HL-60 (cell line): Measurements from ENCODE around the gene ALDH2.
"Not testable (repeated sequence)": the region's sequence is repeated elsewhere in the genome, so short reads cannot be mapped to it uniquely, and the experiment has no call there.

Source experiments
- DNase-seq, 2 experiments: peaks; one replicate each; pipeline ENCODE4 v3.0.0-alpha.2; 2010 to 2020; ENCODE audit warnings: low read depth in 1 of 2, low spot score in 1 of 2
- H3K27ac ChIP-seq: fragments of 250-450 bp; sonication (Bioruptor Pico); replicated peaks from 2 replicates; pipeline ENCODE4 v1.5.1; 2020; ENCODE audit warnings: mild to moderate bottlenecking, moderate library complexity
- H3K27me3 ChIP-seq: fragments of 250-450 bp; sonication (Bioruptor Pico); 2 replicates; pipeline ENCODE4 v1.5.1; 2021; ENCODE audit warnings: mild to moderate bottlenecking, moderate library complexity; ENCODE audit not compliant: insufficient read depth, poor library complexity, severe bottlenecking
- H3K4me3 ChIP-seq: replicated peaks from 2 replicates; pipeline ENCODE4 v1.5.1; 2011; ENCODE audit warnings: mild to moderate bottlenecking, control low read depth, low read length; ENCODE audit not compliant: insufficient read depth
- GABPA ChIP-seq: IDR thresholded peaks from 2 replicates; pipeline ENCODE4 v1.6.1; 2012; ENCODE audit warnings: low read depth
- POLR2AphosphoS5 ChIP-seq: IDR thresholded peaks from 2 replicates; pipeline ENCODE4 v1.6.1; 2012; ENCODE audit warnings: low read depth
- SPI1 ChIP-seq: IDR thresholded peaks from 2 replicates; pipeline ENCODE4 v1.6.1; 2012; ENCODE audit warnings: low read depth, mild to moderate bottlenecking, borderline replicate concordance
- TF ChIP-seq, protein P1 (sequence below): IDR thresholded peaks from one replicate; pipeline ENCODE4 v1.5.1; 2011; ENCODE audit warnings: low read length, control low read depth, inconsistent platforms; ENCODE audit not compliant: insufficient read depth
- TF ChIP-seq, protein P2 (sequence below): IDR thresholded peaks from 2 replicates; pipeline ENCODE4 v1.6.1; 2012; ENCODE audit warnings: low read depth; ENCODE audit not compliant: insufficient replicate concordance

Gene ALDH2

DNA sequence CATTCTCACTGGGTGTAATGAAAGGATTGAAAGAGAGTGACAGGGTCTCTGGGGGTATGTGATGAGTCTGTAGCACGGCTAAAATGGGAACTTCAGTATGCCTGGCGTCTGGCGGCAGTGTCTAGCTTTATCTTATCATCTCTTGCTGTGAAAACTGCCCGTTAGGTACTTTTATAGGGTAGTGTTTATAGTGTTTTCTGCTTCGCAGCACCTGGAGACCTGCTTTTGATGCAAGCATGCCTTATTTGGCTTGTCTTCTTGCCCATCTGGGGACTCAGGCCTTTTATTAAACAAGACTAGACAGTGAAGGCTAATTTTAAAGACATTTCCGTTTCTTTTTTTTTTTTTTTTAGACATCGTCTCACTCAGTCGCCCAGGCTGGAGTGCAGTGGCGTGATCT is 36.3 kb upstream of the ALDH2 start:
- DNase-seq = no peak
- H3K27ac ChIP-seq = no peak overlapping the region

DNA sequence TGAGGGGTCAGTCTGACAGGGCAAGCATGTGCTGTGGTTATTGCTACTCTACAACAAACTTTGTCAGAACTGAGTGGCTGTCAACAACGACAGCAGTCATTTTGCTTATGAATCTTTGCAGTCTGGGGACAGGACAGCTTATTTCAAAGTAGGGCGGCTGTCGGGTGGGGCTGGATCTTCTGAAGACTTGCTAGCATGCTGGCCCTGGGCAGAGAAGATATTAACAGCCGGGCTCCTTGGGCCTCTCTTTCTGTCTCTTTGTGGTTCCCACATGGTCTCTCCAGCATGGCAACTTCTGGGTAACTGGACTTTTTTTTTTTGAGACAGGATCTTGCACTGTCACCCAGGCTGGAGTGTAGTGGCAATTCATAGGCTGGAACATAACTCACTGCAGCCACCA is 33.9 kb upstream of the ALDH2 start:
- Histone ChIP-seq H3K27me3 (no peaks in the 10 kb centered on the region), H3K27ac (no peak overlapping the region), H3K4me3 (no peak overlapping the region)
- no peak for DNase-seq
- no peak for TF ChIP-seq GABPA
- TF ChIP-seq, protein P1, sequence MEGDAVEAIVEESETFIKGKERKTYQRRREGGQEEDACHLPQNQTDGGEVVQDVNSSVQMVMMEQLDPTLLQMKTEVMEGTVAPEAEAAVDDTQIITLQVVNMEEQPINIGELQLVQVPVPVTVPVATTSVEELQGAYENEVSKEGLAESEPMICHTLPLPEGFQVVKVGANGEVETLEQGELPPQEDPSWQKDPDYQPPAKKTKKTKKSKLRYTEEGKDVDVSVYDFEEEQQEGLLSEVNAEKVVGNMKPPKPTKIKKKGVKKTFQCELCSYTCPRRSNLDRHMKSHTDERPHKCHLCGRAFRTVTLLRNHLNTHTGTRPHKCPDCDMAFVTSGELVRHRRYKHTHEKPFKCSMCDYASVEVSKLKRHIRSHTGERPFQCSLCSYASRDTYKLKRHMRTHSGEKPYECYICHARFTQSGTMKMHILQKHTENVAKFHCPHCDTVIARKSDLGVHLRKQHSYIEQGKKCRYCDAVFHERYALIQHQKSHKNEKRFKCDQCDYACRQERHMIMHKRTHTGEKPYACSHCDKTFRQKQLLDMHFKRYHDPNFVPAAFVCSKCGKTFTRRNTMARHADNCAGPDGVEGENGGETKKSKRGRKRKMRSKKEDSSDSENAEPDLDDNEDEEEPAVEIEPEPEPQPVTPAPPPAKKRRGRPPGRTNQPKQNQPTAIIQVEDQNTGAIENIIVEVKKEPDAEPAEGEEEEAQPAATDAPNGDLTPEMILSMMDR = no peak
- TF ChIP-seq POLR2AphosphoS5 = no peak
- no peak for TF ChIP-seq SPI1
- TF ChIP-seq, protein P2, sequence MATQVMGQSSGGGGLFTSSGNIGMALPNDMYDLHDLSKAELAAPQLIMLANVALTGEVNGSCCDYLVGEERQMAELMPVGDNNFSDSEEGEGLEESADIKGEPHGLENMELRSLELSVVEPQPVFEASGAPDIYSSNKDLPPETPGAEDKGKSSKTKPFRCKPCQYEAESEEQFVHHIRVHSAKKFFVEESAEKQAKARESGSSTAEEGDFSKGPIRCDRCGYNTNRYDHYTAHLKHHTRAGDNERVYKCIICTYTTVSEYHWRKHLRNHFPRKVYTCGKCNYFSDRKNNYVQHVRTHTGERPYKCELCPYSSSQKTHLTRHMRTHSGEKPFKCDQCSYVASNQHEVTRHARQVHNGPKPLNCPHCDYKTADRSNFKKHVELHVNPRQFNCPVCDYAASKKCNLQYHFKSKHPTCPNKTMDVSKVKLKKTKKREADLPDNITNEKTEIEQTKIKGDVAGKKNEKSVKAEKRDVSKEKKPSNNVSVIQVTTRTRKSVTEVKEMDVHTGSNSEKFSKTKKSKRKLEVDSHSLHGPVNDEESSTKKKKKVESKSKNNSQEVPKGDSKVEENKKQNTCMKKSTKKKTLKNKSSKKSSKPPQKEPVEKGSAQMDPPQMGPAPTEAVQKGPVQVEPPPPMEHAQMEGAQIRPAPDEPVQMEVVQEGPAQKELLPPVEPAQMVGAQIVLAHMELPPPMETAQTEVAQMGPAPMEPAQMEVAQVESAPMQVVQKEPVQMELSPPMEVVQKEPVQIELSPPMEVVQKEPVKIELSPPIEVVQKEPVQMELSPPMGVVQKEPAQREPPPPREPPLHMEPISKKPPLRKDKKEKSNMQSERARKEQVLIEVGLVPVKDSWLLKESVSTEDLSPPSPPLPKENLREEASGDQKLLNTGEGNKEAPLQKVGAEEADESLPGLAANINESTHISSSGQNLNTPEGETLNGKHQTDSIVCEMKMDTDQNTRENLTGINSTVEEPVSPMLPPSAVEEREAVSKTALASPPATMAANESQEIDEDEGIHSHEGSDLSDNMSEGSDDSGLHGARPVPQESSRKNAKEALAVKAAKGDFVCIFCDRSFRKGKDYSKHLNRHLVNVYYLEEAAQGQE = no peak

More for the DNA sequence above, 36.3 kb upstream of the ALDH2 start:
- H3K27me3 ChIP-seq = no peaks in the 10 kb centered on the region
- no peak overlapping the region for H3K4me3 ChIP-seq
- TF ChIP-seq, protein P1 = no peak
- TF ChIP-seq SPI1 (no peak), GABPA (no peak), POLR2AphosphoS5 (no peak)
- TF ChIP-seq, protein P2 = no peak

DNA sequence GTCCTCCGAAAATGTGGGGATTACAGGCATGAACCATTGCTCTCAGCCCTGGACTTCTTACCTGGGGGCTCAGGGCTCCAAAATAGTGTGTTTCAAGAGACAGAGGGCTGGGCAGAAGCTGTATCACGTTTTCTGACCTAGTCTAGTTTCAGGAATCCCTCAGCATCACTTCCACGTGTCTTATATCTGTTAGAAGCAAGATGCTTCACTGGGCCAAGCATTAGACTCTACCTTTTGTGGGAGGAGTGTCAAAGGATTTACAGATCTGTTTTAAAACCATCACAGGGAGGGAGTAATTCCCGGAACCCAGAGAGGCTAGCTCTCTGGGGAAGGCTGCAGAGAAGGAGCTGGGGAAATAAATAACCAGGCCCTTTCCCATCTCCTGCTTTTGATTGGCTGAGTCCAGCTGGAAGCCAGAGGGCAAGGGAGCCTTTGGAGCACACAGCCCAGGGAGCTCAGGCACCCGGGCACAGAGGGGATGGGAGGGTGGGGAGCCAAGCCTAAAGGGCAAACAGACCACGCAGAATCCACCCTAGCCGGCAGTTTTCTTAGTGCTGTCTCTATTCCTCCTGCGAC is 33.3 kb upstream of the ALDH2 start:
- Histone ChIP-seq H3K27ac (no peak overlapping the region), H3K27me3 (no peaks in the 10 kb centered on the region), H3K4me3 (no peak overlapping the region)
- TF ChIP-seq SPI1 = no peak
- TF ChIP-seq GABPA = no peak
- TF ChIP-seq, protein P2 = no peak
- no peak for TF ChIP-seq POLR2AphosphoS5
- TF ChIP-seq, protein P1 = no peak
- no peak for DNase-seq

DNA sequence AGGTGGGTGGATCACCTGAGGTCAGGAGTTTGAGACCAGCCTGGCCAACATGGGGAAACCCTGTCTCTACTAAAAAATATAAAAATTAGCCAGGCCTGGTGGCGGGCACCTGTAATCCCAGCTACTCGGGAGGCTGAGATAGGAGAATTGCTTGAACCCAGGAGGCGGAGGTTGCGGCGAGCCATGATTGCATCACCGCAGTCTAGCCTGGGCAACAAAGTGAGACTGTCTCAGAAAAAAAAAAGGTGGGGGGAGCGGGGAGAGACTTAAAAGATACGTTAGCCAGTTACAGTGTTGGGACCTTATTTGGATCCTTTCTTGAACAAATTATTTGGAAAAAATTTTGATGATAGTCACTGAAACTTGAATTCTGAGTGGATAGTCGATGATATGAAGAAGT is 27.2 kb upstream of the ALDH2 start:
- H3K27ac ChIP-seq, DNase-seq, H3K4me3 ChIP-seq, H3K27me3 ChIP-seq: not testable (repeated sequence)
